IPS-20b (cell line): Measurements from ENCODE around the gene PLA2G4B.

Experiments
- H3K27ac ChIP-seq: one replicate; pipeline ENCODE4 v1.5.1; 2013; ENCODE audit warnings: low read length
- H3K27me3 ChIP-seq: 2 replicates; pipeline ENCODE4 v1.6.1; 2013; ENCODE audit warnings: mild to moderate bottlenecking, low read length, inconsistent platforms; ENCODE audit not compliant: insufficient read depth
- H3K36me3 ChIP-seq: 2 replicates; pipeline ENCODE4 v1.6.1; 2013; ENCODE audit warnings: low read depth, mild to moderate bottlenecking, inconsistent platforms, low read length, moderate library complexity; ENCODE audit not compliant: insufficient read depth
- H3K4me1 ChIP-seq: 2 replicates; pipeline ENCODE4 v1.6.1; 2013; ENCODE audit warnings: mild to moderate bottlenecking, control low read depth, inconsistent platforms, low read length, moderate library complexity; ENCODE audit not compliant: insufficient read depth
- H3K4me3 ChIP-seq: 2 replicates; pipeline ENCODE4 v1.5.1; 2013; ENCODE audit warnings: mild to moderate bottlenecking, low read length, inconsistent platforms
- H3K9ac ChIP-seq: 2 replicates; pipeline ENCODE4 v1.6.1; 2013; ENCODE audit warnings: low read depth, mild to moderate bottlenecking, inconsistent platforms, low read length, moderate library complexity
- H3K9me3 ChIP-seq: 2 replicates; pipeline ENCODE4 v1.6.1; 2013; ENCODE audit warnings: mild to moderate bottlenecking, low read depth, low read length, inconsistent platforms; ENCODE audit not compliant: insufficient read depth

PLA2G4B gene

DNA sequence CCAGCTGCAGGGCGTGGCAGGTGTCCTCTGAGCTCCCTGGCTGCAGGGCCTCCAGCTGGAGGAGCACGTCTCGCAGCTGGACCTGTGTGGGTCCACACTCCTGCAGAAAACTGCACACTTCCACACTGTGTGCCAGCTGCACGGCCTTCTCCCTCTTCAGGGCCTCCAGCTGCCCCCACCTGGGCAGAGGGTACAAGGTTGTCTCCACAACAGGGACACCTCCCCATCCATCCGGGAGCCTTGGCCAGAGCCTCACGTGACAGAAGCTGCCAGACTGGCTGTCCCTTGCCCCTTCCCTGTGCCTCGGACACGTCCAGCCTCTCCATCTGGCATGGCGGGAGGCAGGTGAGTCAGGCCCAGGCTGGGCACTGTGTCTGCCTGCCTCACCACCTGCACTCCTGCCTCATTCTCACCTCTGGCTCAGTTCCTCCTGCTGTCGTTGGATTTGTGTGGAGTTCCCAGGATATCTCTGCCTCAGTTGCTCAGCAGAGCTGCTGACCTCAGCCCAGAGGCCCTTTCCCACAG lies 40.7 kb downstream of the PLA2G4B start:
- Histone ChIP-seq H3K36me3 (no peaks in the 10 kb centered on the region), H3K9ac (no peak overlapping the region), H3K4me3 (no peak overlapping the region), H3K27ac (no peak overlapping the region), H3K27me3 (peaks cover 42% of the 10 kb centered on the region), H3K9me3 (no peaks in the 10 kb centered on the region), H3K4me1 (no peaks in the 10 kb centered on the region)

DNA sequence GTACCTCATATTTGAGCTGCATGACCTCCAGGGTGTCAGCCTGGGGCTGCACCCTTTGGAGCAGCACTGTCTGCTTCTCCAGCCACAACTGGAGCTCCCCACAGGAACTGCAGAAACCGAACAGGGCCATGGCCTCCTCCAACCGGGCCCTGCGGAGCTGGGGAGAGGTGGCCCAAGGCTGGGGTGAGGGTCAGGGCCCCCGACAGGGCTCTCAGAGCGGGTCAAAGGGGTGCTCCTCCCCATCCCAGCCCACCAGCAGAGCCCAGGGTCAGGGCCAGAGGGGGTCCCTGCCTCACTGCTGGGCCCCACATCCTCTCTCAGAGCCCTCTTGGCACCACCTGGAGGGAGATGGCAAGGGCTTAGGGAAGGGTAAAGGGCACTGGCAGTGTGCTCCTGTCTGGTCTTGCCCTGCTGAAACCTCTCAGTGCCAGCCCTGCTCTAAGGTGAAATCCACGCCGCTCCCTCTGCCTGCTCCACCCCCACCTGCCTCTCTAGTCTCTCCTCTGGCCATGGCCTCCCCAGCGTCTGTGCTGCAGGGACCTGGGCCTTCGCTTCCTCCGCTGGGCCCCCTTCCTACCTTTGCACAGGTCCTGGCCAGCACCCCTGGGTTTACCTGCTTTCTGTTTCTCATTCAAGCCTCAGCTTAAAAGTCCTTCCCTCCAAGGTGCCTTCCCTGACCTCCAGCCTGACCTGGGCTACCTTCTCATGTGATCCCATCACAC lies 41.7 kb downstream of the PLA2G4B start:
- Histone ChIP-seq H3K36me3 (no peaks in the 10 kb centered on the region), H3K9me3 (no peaks in the 10 kb centered on the region), H3K4me1 (no peaks in the 10 kb centered on the region), H3K27me3 (peaks cover 42% of the 10 kb centered on the region), H3K27ac (no peak overlapping the region), H3K4me3 (no peak overlapping the region), H3K9ac (no peak overlapping the region)

DNA sequence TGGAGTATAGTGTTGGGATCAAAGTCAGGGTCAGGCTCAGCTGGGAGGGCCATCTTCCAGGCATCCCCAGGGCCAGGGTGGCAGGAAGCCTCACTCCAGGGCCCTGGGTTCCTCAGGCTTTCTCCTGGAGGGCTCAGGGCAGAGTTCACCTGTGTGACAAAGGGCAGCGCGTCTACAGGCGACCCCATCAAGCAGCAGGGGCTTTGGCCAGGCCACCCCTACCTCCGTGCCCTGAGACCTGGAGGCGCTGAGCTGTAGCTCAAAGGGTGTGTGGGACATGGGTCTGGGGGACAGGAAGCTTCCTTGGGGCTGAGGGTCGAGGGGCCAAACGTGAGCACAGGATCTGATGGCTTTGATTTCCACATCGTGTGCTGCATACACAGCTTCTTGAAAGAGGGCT lies 42.4 kb downstream of the PLA2G4B start:
- Histone ChIP-seq H3K27ac (no peak overlapping the region), H3K36me3 (no peaks in the 10 kb centered on the region), H3K4me1 (no peaks in the 10 kb centered on the region), H3K9ac (no peak overlapping the region), H3K4me3 (no peak overlapping the region), H3K27me3 (peaks cover 42% of the 10 kb centered on the region), H3K9me3 (no peaks in the 10 kb centered on the region)

DNA sequence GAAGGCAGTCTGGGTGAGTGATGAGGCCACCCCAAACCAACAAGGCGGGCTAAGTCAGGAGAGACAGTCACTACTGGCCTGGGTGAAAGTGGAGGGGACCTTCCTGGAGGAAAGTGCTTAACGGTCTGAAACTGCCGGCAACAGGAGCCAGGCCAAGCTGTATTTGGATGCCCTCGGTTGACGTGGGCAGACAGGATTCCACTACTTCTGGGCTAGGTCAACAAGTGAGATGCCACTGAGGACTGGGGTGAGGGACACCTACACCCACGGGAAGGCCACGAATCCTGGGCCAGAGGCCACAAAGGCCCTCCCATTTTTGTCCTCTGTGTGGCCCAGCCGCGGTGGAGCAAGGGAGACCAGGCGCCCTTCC lies 42.9 kb downstream of the PLA2G4B start:
- peaks cover 42% of the 10 kb centered on the region for H3K27me3 ChIP-seq
- no peaks in the 10 kb centered on the region for H3K9me3 ChIP-seq
- H3K36me3 ChIP-seq: no peaks in the 10 kb centered on the region
- no peak overlapping the region for H3K27ac ChIP-seq
- H3K4me3 ChIP-seq: no peak overlapping the region
- H3K9ac ChIP-seq: no peak overlapping the region
- no peaks in the 10 kb centered on the region for H3K4me1 ChIP-seq

DNA sequence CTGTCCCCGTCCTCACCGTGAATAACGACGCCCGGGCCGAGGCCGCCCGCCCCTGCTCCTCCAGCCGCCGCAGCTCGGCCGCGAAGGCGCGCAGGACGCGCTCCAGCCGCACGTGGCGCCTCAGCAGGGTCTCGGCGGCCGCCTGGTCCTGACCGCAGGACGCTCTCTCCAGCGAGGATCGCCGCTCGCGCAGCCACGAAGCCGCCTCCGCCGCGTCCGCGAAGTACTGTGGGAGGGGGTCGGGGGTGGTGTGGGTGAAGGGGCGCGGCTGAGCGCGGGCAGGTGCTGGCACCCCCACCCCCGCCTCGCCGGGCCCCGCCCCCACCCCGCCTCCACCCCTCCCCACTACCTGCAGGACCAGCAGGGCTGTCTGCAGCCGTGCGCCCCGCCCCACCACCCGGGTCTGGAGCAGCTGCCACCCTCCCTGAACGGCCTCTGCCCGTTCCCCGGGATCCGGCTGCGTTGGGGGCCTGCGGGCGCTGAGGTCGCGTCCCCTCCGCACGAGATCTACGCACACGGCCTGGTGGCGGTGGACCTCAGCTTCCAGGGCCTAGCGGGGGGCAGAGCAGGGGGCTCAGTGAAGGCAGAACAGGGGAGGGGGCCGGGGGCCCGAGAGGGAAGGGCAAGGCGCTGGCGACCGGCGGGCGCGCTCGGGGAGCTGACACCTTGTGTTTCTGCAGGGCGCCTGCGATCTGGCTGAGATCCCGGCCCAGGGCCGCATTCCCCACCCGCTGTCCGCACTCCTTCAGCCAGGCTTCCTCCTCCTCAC lies 43.5 kb downstream of the PLA2G4B start:
- Histone ChIP-seq H3K27me3 (peaks cover 42% of the 10 kb centered on the region), H3K36me3 (no peaks in the 10 kb centered on the region), H3K4me3 (peak overlapping the region; percentile 56; the same call in 1 of the 2 replicates), H3K9ac (no peak overlapping the region), H3K9me3 (no peaks in the 10 kb centered on the region), H3K27ac (no peak overlapping the region), H3K4me1 (no peaks in the 10 kb centered on the region)

DNA sequence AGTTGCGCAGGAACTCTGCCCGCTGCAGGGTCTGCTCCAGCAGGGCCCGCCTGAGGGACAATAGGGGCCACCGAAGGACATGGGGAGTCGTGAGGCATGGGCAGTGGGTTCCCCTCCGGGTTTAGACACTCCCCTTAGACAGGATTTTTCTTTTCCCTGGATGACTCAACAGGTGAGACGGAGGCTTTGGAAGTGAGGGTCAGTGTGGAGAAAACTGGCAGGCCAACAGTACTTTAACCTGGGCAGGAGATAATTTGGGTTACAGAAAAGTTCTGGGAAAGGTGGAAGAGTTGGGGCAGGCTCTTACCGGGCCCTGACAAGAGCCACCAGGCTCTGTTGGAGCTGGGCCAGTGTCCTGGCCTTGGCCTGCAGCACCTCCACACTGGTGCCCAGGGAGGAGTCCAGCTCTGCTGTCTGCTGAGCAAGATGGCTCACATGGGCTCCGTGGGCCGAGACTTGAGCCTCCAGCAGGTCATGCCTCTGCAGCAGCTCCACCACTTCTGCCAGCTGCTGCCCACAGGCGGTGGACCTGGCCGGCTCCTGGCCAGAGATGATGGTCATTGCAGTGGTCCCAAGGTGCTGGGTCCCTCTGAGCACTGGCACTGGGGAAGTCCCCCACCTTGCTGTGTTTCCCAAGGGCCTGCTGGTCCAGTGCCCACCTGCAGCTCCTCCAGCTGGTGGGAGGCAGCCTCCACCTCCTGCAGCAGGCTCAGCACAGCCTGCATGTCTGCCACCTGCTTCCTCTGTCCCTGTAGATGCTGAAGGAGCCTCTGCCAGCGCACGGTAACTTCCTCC lies 44.2 kb downstream of the PLA2G4B start:
- Histone ChIP-seq H3K4me1 (no peaks in the 10 kb centered on the region), H3K9ac (no peak overlapping the region), H3K27ac (no peak overlapping the region), H3K9me3 (no peaks in the 10 kb centered on the region), H3K36me3 (no peaks in the 10 kb centered on the region), H3K27me3 (peaks cover 42% of the 10 kb centered on the region), H3K4me3 (peak overlapping the region; percentile 56; the same call in 1 of the 2 replicates)

DNA sequence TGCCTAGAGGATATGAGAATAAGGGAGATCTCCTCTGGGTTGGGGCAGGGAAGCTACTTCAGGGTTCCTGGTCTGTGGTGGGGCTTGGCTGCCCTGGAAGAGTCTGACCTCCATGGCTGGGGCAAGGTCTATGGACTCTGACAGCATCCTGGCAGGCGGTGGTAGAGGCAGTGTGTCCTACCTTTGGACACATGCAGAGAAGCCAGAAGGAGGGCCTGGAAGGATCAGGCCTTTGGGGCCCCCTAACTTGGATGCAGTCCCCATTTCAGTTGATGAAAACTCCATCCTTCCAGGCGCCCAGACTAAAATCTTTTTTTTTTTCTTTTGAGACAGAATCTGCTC lies 44.8 kb downstream of the PLA2G4B start:
- peaks cover 42% of the 10 kb centered on the region for H3K27me3 ChIP-seq
- no peaks in the 10 kb centered on the region for H3K9me3 ChIP-seq
- no peak overlapping the region for H3K4me3 ChIP-seq
- H3K9ac ChIP-seq: no peak overlapping the region
- no peaks in the 10 kb centered on the region for H3K4me1 ChIP-seq
- no peaks in the 10 kb centered on the region for H3K36me3 ChIP-seq
- H3K27ac ChIP-seq: no peak overlapping the region

DNA sequence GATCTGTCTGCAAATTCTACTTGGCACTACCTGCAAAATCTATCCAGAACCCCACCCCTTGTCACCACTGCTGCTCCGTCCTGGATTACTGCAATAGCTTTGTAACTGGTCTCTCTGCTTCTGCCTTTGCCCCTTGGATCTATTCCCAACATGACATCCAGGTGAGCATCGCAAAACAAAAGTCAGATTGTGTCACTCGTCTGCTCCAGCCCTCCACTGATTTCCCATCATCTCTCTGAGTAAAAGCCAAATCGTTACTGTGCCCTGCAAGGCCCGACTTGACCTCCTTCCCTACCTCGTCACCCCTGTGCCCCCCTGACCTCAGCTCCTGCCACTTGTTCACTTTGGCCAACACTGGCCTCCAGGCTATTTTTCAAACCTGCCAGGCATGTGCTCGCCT lies 45.8 kb downstream of the PLA2G4B start:
- H3K27me3 ChIP-seq: peaks cover 41% of the 10 kb centered on the region

DNA sequence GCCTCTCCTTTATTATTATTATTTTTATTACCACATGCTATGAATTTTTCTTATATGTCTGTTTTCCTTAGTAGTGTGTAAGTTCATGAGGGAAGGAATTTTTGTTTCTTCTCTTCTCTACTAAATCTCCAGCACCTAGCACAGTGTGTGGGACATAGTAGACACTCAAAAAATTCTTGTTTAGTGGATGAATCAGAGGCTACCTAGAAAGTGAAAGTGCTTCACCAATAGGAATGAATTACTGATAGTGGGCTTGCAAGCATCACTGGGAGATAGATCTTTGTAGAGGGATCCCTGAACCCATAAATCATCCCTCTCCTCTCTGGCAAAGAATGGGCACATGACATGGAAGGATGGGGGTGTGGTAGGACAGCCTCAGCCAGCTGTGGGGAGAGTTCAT lies 46.7 kb downstream of the PLA2G4B start:
- Histone ChIP-seq H3K27me3 (peaks cover 32% of the 10 kb centered on the region), H3K9ac (no peak overlapping the region), H3K9me3 (no peaks in the 10 kb centered on the region), H3K36me3 (no peaks in the 10 kb centered on the region), H3K27ac (no peak overlapping the region), H3K4me3 (no peak overlapping the region), H3K4me1 (no peaks in the 10 kb centered on the region)

More for the DNA sequence above, 45.8 kb downstream of the PLA2G4B start:
- H3K4me1 ChIP-seq: no peaks in the 10 kb centered on the region
- no peak overlapping the region for H3K9ac ChIP-seq
- no peak overlapping the region for H3K4me3 ChIP-seq
- H3K9me3 ChIP-seq: no peaks in the 10 kb centered on the region
- H3K27ac ChIP-seq: no peak overlapping the region
- H3K36me3 ChIP-seq: no peaks in the 10 kb centered on the region

DNA sequence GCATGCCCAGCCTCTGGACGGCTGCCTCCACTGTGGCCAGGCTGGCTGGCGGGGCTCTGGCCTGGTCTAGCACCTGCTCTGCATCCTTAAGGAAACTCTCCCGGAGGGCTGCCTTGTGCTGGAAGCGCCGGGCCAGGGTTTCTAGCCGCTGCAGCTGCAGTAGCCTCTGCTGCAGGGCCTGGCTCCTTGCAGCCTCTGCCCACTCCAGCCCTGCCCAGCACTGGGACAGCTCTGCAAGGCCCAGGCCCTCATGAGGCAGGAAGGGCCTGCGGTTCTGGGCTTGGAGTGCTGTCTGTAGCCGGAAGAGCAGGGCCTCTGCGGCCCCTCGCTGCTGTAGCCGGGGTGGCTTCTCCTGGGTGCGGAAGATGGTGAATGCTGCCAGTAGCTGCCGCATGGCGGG lies 47.2 kb downstream of the PLA2G4B start:
- no peaks in the 10 kb centered on the region for H3K36me3 ChIP-seq
- H3K27me3 ChIP-seq: peaks cover 27% of the 10 kb centered on the region
- no peak overlapping the region for H3K4me3 ChIP-seq
- H3K9me3 ChIP-seq: no peaks in the 10 kb centered on the region
- H3K9ac ChIP-seq: no peak overlapping the region
- H3K27ac ChIP-seq: no peak overlapping the region
- H3K4me1 ChIP-seq: no peaks in the 10 kb centered on the region

DNA sequence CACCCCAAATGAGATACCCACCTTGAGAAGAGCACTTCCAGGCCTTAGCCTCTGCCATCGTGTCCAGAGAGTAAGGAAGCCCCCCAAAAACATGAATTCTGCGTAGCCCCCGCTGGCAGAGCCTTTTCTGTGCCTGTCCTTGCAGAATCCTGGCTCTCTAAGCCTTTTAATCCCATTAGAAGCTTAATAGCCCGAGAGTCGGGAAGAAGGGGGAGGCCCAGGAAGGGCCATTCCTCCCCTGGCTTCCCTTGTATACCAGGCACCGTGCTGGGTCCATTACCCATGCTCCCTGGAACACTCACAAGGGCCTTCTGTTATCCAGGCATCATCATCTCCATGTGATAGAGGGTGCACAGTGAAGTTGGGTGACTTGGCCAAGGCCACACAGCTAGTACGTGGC lies 48.1 kb downstream of the PLA2G4B start:
- Histone ChIP-seq H3K4me3 (no peak overlapping the region), H3K36me3 (no peaks in the 10 kb centered on the region), H3K27me3 (peaks cover 18% of the 10 kb centered on the region), H3K9me3 (no peaks in the 10 kb centered on the region), H3K27ac (no peak overlapping the region), H3K9ac (no peak overlapping the region), H3K4me1 (no peaks in the 10 kb centered on the region)
